HFF-Myc (cell line): ENCODE measurements around the gene WAPL.
"Not testable (repeated sequence)": the region's sequence is repeated elsewhere in the genome, so short reads cannot be mapped to it uniquely, and the experiment has no call there.

Experiments used
- DNase-seq: peaks from one replicate; pipeline ENCODE4 v3.0.0-alpha.2; 2011; ENCODE audit warnings: low read depth; ENCODE audit errors: extremely low read depth
- H3K4me3 ChIP-seq: replicated peaks from 2 replicates; pipeline ENCODE4 v1.5.1; 2011; ENCODE audit warnings: low read depth, mild to moderate bottlenecking, control low read depth, low read length
- TF ChIP-seq, protein P1 (sequence below): IDR thresholded peaks from 2 replicates; pipeline ENCODE4 v1.5.1; 2012; ENCODE audit warnings: mild to moderate bottlenecking, low read depth, low read length, control low read depth; ENCODE audit errors: missing control alignments

The WAPL gene

GRCh38 chr10:86535132-86535882 is 13.7 kb upstream of the WAPL start:
- DNase-seq, result no peak

DNA sequence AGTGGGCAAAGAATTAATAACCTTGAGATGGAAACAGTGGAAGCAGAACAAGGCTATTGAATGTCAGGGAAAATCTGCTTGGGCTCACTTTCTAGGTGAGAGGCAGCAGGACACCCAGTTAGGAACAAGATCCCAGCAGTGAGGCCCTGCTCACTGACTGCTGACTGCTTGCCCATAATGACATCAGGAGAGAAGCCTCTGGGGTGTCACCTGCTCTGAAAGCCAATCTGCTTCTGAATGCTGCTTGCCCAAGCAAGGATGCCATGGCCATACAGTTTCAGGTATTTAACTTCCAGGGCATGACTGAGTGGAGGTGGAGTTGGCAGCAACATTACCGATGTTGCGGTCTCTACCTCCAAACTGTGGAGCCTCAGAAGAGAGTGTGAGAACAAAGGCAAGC is 11.7 kb upstream of the WAPL start:
- TF ChIP-seq, protein P1, sequence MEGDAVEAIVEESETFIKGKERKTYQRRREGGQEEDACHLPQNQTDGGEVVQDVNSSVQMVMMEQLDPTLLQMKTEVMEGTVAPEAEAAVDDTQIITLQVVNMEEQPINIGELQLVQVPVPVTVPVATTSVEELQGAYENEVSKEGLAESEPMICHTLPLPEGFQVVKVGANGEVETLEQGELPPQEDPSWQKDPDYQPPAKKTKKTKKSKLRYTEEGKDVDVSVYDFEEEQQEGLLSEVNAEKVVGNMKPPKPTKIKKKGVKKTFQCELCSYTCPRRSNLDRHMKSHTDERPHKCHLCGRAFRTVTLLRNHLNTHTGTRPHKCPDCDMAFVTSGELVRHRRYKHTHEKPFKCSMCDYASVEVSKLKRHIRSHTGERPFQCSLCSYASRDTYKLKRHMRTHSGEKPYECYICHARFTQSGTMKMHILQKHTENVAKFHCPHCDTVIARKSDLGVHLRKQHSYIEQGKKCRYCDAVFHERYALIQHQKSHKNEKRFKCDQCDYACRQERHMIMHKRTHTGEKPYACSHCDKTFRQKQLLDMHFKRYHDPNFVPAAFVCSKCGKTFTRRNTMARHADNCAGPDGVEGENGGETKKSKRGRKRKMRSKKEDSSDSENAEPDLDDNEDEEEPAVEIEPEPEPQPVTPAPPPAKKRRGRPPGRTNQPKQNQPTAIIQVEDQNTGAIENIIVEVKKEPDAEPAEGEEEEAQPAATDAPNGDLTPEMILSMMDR, result no peak
- DNase-seq, result no peak
- no peak overlapping the region for H3K4me3 ChIP-seq

More at GRCh38 chr10:86535132-86535882, 13.7 kb upstream of the WAPL start:
- TF ChIP-seq, protein P1, result no peak
- H3K4me3 ChIP-seq, result peak overlapping the region; percentile 25; the same call in 1 of the 2 replicates

DNA sequence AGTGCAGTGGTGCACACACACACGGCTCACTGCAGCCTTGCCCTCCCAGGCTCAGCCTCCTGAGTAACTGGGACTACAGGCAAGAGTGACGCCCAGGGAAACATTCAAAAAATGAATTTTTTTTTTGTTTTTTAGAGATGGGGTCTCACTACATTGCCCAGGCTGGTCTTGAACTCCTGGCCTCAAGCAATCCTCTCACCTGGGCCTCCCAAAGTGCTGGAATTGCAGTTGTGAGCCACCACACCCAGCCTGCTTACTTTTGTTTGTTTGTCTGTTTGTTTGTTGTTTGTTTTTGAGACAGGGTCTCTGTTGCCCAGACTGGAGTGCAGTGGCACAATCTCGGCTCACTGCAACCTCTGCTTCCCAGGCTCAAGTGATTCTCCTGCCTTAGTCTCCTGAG is 7.1 kb upstream of the WAPL start:
- H3K4me3 ChIP-seq, DNase-seq: not testable (repeated sequence)

DNA sequence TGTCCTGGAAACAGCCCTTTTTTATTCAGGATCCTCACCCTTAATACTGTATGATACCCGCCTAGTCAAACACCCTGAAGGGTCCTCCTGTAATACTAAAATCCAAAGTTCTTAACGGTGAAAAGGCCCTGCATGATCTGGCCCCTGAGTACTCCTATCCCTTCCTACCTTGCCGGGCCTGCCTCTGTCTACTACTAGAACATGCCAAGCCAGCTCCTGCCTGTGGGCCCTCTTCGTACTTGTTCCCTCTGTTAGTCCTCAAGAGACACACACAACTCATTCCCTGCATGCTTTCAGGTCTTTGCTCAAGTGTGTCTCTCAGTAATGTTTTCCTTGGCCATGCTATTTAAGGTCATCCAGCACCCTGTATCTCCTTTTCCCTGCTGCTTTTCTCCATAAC is 5.0 kb upstream of the WAPL start:
- DNase-seq, result no peak
- no peak overlapping the region for H3K4me3 ChIP-seq
- TF ChIP-seq, protein P1, result no peak

DNA sequence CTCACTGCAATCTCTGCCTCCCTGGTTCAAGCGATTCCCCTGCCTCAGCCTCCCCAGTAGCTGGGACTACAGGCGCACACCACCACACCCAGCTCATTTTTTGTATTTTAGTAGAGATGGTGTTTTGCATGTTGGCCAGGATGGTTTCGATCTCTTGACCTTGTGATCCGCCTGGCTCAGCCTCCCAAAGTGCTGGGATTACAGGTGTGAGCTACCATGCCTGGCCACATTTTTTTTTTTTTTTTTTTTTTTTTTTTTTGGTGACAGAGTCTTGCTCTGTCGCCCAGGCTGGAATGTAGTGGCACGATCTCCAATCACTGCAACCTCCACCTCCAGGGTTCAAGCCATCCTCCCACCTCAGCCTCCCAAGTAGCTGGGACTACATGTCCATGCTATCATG is 4.1 kb upstream of the WAPL start:
- not testable (repeated sequence) for DNase-seq, H3K4me3 ChIP-seq

DNA sequence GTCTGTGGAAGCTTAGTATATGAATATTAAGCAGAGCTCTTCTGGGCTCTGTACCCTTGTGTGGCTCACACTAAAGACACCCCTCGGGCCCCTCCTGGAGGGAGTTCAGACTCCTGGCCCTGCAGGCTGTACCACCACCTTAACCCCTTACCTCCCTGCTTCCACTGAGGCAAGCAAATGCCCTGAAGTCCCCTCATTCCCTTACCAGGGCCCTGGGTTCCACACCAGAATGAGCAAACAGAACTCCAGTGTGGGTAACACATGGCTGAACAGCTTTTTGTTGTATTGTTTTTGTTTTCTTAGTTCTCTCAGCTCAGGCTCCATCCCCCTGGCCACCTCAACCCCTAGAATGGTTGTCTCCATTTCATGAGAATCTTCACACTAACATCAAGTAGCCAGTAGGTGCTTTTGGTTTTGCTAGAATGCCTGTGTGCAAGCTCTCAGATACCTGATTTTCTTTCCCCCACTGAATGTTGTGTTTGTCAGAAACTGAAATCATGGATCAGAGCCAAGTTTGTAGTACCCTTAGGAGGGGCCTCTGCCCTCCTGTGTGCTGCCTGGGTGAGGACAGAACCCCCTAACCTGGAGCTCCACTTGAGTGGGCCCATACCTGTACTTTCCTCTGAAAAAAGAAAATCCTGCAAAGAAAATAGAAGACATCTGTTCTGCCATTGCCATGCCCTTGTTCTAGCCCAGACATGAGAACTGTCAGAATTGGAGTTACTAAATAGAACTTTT is 2.8 kb upstream of the WAPL start:
- DNase-seq, result no peak
- TF ChIP-seq, protein P1, result no peak
- H3K4me3 ChIP-seq, result no peak overlapping the region

DNA sequence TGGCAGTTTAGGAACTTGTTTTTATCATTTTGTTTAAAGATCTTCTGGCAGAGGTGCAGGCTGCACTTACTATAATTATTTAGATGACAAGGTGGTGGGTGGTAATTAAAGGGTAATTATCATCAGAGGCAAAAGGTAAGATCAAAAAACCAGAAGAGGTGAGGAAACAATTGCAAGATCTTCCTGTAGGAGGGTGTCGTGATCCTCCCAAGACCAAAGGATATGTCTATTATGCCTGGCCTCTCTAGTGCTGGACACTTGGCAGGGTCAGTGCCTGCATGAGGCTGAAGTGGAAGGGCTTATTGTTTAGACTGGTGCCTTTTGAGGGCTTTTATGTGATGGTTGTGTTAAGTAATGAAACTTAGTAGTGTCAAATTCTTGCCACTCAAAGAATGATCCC is 1.8 kb upstream of the WAPL start:
- H3K4me3 ChIP-seq, result peak overlapping the region; percentile 71
- no peak for DNase-seq
- TF ChIP-seq, protein P1, result peak; percentile 28

DNA sequence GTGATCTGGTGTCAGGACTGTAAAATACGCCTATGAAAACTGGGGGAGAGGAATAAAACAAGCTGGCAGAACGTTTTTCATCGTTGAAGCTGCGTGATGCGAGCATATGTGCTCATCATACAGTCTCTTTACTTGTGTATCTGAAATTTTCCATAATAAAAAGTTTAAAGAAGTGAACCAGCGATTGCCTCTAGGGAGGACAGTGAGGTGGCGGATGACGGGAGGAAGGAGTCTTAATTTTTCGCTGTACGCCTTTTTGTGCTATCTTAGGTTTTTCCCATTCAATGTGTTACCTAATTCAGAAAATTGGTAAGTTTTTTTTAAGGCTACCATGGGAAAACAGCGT is 891 bp upstream of the WAPL start:
- TF ChIP-seq, protein P1, result no peak
- no peak for DNase-seq
- H3K4me3 ChIP-seq, result peak overlapping the region; percentile 71
